Sigmoid colon (tissue), 7 donors: ENCODE measurements around the gene RGSL1. TPM values are rescaled to one million over a fixed set of nuclear protein-coding genes. Genes with fewer than 3 reads are reported as not detected.

Experiments used
- DNase-seq: peaks from one replicate; pipeline ENCODE4 v3.0.0-alpha.2; 2019
- H3K27ac ChIP-seq, 4 donors: fragments of 200-600 bp; sonication (generic); one replicate each; pipeline ENCODE4 v1.5.1; 2016 to 2019; ENCODE audit warnings: mild to moderate bottlenecking in 1 of 4
- H3K27me3 ChIP-seq, 3 donors: fragments of 200-600 bp; sonication (generic); one replicate each; pipeline ENCODE4 v1.5.1; 2019; ENCODE audit warnings: mild to moderate bottlenecking in 1 of 3
- H3K36me3 ChIP-seq, 4 donors: fragments of 200-600 bp; sonication (generic); one replicate each; pipeline ENCODE4 v1.5.1; 2016 to 2019
- H3K4me1 ChIP-seq, 4 donors: fragments of 200-600 bp; sonication (generic); one replicate each; pipeline ENCODE4 v1.5.1; 2017 to 2019
- H3K4me3 ChIP-seq, 4 donors: fragments of 200-600 bp; sonication (generic); one replicate each; pipeline ENCODE4 v1.5.1; 2017 to 2019; ENCODE audit warnings: mild to moderate bottlenecking in 2 of 4, moderate library complexity in 1 of 4
- H3K9me3 ChIP-seq, 4 donors: fragments of 200-600 bp in 3 of 4; sonication (generic) in 3 of 4; one replicate each; pipeline versions ENCODE4 v1.5.1 to v1.6.1; 2013 to 2019
- EP300 ChIP-seq, 4 donors: sonication (generic); formaldehyde crosslinking; IDR thresholded peaks; one replicate each; pipeline ENCODE4 v1.6.1; 2017; ENCODE audit warnings: antibody characterized with exemption in 4 of 4
- POLR2A ChIP-seq, 2 donors: fragments of 450-650 bp; IDR thresholded peaks; one replicate each; pipeline ENCODE4 v1.6.1; 2016; ENCODE audit warnings: antibody characterized with exemption in 2 of 2, mild to moderate bottlenecking in 2 of 2, moderate library complexity in 2 of 2
- POLR2AphosphoS5 ChIP-seq, 4 donors: sonication (generic); formaldehyde crosslinking; IDR thresholded peaks; one replicate each; pipeline ENCODE4 v1.6.1; 2017; ENCODE audit warnings: antibody characterized with exemption in 4 of 4
- WGBS, 2 donors: extraction: QIAGEN DNeasy Blood & Tissue Kit; methylation state at CpG; one replicate each; pipeline ENCODE4 v1.1.7; 2013; 5-methylcytosine and 5-hydroxymethylcytosine counted together
- intact Hi-C: fragments of 100-400 bp; cut with DNase I; formaldehyde crosslinking; loops from one replicate; pipeline ENCODE4 v1.15.1; 2023
- polyA plus RNA-seq, 3 donors: library from polyadenylated mRNA; stranded (reverse); fragments of 200-250 nt; gene quantifications; one replicate each; pipeline ENCODE4 v1.2.3, GENCODE V29; 2013
- total RNA-seq, 4 donors: library from RNA; depleted of rRNA; stranded (reverse); fragments of >200 nt; gene quantifications; one replicate each; pipeline ENCODE4 v1.1.0, GENCODE V29; 2016
- TF ChIP-seq, protein P1 (sequence below), 4 experiments: fragments of 450-650 bp in 3 of 4; fragments of 200-600 bp in 1 of 4; IDR thresholded peaks; one replicate each; pipeline ENCODE4 v1.5.1; 2016 to 2019; ENCODE audit warnings: antibody characterized with exemption in 4 of 4, mild to moderate bottlenecking in 3 of 4, moderate library complexity in 2 of 4
- donor health status: healthy with polysubstance abuse.
- donor health status: Bipolar disorder and iron deficiency.
- donor health status: healthy.

Gene RGSL1
- total and polyA plus RNA-seq, 7 donors = not detected

- no peaks in the 10 kb centered on the region for H3K27me3 ChIP-seq
- H3K9me3 ChIP-seq = peaks cover 0 to 4% (median 0%) of the 10 kb centered on the region in 4 donors
- no peak overlapping the region for H3K27ac ChIP-seq
- WGBS, 2 donors = 92 to 93% methylated on average over 4 of the region's 4 CpGs
- H3K4me3 ChIP-seq = no peak overlapping the region
- H3K4me1 ChIP-seq = no peaks in the 10 kb centered on the region
- TF ChIP-seq POLR2A (IDR thresholded peaks at IDR 0.05) (no peak), POLR2AphosphoS5 (IDR thresholded peaks at IDR 0.05) (no peak), EP300 (IDR thresholded peaks at IDR 0.05) (no peak)
- TF ChIP-seq, protein P1, sequence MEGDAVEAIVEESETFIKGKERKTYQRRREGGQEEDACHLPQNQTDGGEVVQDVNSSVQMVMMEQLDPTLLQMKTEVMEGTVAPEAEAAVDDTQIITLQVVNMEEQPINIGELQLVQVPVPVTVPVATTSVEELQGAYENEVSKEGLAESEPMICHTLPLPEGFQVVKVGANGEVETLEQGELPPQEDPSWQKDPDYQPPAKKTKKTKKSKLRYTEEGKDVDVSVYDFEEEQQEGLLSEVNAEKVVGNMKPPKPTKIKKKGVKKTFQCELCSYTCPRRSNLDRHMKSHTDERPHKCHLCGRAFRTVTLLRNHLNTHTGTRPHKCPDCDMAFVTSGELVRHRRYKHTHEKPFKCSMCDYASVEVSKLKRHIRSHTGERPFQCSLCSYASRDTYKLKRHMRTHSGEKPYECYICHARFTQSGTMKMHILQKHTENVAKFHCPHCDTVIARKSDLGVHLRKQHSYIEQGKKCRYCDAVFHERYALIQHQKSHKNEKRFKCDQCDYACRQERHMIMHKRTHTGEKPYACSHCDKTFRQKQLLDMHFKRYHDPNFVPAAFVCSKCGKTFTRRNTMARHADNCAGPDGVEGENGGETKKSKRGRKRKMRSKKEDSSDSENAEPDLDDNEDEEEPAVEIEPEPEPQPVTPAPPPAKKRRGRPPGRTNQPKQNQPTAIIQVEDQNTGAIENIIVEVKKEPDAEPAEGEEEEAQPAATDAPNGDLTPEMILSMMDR (IDR thresholded peaks at IDR 0.05) = no peak
- DNase-seq = no peak
- H3K36me3 ChIP-seq = no peaks in the 10 kb centered on the region
- intact Hi-C loops = no loop called here
These were observed 23.6 kb downstream of the RGSL1 start for GRCh38 chr1:182473556-182473955.

DNA sequence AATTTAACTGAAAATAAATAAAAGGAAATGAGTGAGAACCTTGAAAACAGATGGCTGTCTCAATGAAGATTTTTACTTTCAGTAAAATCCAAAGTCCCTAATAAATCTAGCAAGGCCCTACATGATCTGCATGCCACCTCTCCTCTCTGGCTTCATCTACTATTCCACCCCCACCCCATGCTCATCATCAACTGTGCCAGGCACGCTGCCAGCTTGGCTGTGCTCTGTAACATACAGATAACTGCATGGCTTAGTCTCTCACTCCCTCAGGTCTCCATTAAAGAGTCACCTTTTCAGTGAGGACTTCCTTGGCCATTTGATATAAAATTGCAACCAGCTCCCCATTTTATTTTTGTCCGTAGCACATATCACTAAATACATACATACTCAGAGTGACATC is 26.7 kb downstream of the RGSL1 start:
- Histone ChIP-seq H3K9me3 (peaks cover 0 to 4% (median 0%) of the 10 kb centered on the region in 4 donors), H3K27me3 (no peaks in the 10 kb centered on the region), H3K4me3 (no peak overlapping the region), H3K36me3 (no peaks in the 10 kb centered on the region), H3K4me1 (no peaks in the 10 kb centered on the region), H3K27ac (no peak overlapping the region)
- TF ChIP-seq, protein P1 (IDR thresholded peaks at IDR 0.05) = no peak
- TF ChIP-seq POLR2A (IDR thresholded peaks at IDR 0.05) = no peak
- no peak for TF ChIP-seq POLR2AphosphoS5 (IDR thresholded peaks at IDR 0.05)
- TF ChIP-seq EP300 (IDR thresholded peaks at IDR 0.05) = no peak
- 89 to 91% methylated on average over 2 of the region's 2 CpGs for WGBS, 2 donors
- intact Hi-C loops = no loop called here
- no peak for DNase-seq

GRCh38 chr1:182478238-182478637 is 28.3 kb downstream of the RGSL1 start:
- H3K4me3 ChIP-seq = no peak overlapping the region
- H3K36me3 ChIP-seq = no peaks in the 10 kb centered on the region
- H3K9me3 ChIP-seq = peaks cover 0 to 4% (median 0%) of the 10 kb centered on the region in 4 donors
- TF ChIP-seq, protein P1 (IDR thresholded peaks at IDR 0.05) = no peak
- no peak for TF ChIP-seq EP300 (IDR thresholded peaks at IDR 0.05)
- no peak for TF ChIP-seq POLR2A (IDR thresholded peaks at IDR 0.05)
- TF ChIP-seq POLR2AphosphoS5 (IDR thresholded peaks at IDR 0.05) = no peak
- no peaks in the 10 kb centered on the region for H3K27me3 ChIP-seq
- no peak overlapping the region for H3K27ac ChIP-seq
- no peaks in the 10 kb centered on the region for H3K4me1 ChIP-seq
- no peak for DNase-seq
- intact Hi-C loops = no loop called here

GRCh38 chr1:182484067-182484466 is 34.1 kb downstream of the RGSL1 start:
- no peak overlapping the region for H3K27ac ChIP-seq
- TF ChIP-seq POLR2A (IDR thresholded peaks at IDR 0.05) = no peak
- TF ChIP-seq EP300 (IDR thresholded peaks at IDR 0.05) = no peak
- TF ChIP-seq, protein P1 (IDR thresholded peaks at IDR 0.05) = no peak
- TF ChIP-seq POLR2AphosphoS5 (IDR thresholded peaks at IDR 0.05) = no peak
- intact Hi-C loops = no loop called here
- no peaks in the 10 kb centered on the region for H3K9me3 ChIP-seq
- no peaks in the 10 kb centered on the region for H3K27me3 ChIP-seq
- 97 to 99% methylated on average over 2 of the region's 2 CpGs for WGBS, 2 donors
- no peak for DNase-seq
- H3K4me3 ChIP-seq = no peak overlapping the region
- no peaks in the 10 kb centered on the region for H3K36me3 ChIP-seq
- peaks cover 0 to 1% (median 0%) of the 10 kb centered on the region in 4 donors for H3K4me1 ChIP-seq
